ENCODE data around the gene ZNF750. TPM values are rescaled to one million over a fixed set of nuclear protein-coding genes. Genes with fewer than 3 reads are reported as not detected.

The ZNF750 gene
- 0.15 TPM for total RNA-seq
- long read RNA-seq, result 0 reads

DNA sequence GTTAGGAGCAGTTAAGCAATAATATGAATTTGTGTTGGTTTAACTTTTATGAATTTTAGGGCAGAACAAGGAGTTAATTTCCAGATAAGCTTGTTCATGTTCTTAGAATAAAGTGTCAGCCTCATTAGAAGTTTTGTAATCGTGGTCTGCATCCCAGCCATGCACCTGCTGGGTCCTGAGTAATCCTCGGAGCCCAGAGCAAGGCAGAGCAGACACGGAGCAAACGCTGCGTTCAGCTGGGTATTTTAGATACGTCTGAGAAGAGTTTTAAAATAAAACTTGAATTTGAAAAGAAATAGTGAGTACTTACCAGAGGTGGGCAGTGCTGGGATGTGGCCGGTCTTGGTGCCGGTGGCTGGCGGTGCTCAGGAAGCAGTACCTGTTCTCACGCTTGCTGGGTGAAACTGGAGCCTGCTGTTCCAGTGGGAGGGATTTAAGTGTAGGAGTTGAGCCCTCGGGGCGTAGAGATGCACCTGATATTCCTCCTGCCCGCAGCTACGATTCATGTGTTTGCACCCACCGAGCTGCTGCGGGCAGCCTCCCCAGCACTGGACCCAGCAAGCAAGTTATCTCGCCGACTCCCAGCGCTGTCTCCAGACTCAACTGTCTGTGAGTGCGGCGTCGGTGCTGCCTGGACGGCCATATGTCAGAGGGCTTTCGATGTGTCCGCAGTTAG lies at the start of gene ZNF750:
ZNF750 (minus strand) TSS at position 406 of the 676 bp plus-strand sequence. CDS start 7,568 bp downstream, outside the sequence.
- intact Hi-C loops (cut with micrococcal nuclease), result no loop called here

DNA sequence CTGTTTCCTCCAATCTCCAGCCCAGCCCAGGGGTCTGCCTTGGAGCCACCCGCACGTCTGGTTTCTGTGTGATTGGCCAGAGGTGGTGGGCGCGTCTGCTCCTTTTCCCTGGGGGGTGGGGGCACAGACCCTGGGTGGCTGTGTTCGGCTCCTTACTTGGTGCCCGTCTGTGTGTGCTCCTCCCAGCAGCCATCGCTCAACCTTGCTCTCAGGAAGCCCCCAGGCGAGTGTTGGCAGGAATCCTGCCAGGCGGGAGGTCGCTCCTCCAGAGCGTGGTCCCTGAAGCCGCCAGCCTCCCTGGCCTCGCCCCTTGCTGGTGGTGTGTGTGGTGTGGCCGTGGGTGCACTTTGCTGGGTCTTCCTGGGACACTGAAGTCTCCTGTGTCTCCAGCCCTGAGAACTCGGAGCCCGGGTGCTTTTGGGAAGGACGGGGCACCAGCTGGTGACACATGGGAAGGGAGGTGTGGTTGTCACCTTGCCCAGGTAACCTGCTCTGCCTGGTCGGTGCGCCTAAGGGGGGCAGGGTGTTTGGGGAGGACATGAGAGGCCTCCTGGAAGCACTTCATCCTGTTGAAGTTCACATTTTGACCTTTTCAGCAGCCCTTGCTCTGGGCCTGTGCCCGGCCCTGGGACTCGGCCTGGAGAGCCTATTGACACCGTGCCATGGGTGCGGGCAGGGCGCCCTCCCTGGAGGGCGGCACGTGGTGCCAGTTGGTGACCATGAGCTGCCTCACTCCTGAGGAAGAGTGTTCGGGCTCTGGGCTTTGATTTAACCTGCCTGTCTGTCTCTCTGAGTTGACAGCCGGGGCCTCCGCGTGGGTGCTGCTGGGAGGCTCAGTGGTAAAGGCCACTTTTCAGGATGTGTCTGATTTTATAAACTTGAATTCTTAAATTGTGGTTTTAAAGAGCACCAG lies 49.0 kb upstream of the ZNF750 start:
- intact Hi-C loops (cut with micrococcal nuclease), result no loop called here
- DNase-seq, result peak; percentile 87
- ATAC-seq, result peak; percentile 81

More for the DNA sequence above, at the start of gene ZNF750:
- no peak for DNase-seq
- ATAC-seq, result no peak

DNA sequence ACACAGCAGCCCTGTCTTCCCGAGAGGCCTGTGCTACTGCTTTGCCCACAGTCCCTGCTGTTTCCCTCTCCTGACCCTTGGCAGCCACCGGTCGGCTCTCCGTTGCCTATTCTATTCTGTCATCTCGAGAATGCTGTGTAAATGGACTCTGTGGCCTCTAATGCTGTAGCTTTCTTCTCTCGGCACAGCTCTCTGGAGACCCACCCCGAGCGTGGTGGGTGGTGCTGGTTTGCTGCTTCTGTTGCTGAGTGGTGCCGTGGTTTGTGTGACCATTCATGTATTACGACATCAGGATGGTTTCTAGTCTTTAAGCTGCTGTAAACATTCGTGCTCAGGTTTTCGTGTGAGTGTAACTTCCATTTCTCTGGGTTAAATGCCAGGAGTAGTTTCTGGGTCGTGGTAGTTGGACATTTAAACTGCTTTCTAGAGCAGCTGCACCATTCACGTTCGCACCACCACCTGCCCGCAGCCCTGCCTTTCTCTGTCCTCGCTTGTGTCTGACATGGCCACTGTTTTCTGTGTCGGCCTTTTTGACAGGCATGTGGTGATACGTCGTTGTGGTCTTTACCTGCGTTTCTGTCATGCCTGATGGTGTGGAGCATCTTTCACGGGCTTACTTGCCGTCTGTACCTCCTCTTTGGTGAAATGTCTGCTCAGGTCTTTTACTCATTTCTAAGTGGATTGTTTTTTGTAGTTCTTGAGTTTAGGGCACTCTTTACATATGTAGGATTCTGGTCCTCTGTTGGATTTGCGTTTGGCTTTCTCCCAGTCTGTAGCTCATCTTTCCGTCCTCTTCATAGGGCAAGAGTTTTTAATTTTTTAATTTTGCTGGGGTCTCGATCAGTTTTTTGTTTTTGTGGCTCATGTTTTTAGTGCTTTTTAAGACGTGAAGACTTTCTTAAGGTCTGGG lies 47.7 kb upstream of the ZNF750 start:
- ATAC-seq (no peak), DNase-seq (no peak)
- intact Hi-C loops (cut with micrococcal nuclease), result no loop called here

DNA sequence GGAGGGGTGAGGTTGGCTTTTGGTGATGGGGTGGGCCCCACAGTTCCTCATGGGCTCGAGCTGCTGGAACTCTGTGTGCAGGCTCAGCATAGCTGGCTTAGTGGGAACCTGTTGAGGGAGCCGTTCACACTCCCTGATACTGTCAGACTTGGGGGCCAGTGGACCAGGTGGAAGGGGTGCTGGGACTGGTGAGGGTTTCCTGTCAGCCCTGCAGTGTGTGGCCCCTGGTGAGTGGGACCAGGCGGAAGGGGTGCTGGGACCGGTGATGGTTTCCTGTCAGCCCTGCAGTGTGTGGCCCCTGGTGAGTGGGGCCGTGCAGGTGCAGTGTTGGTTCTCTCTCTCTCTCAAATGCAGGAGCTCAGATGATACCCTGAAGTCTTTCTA lies 45.1 kb upstream of the ZNF750 start:
- ATAC-seq (peak; percentile 4), DNase-seq (no peak)
- intact Hi-C loops (cut with micrococcal nuclease), result no loop called here

DNA sequence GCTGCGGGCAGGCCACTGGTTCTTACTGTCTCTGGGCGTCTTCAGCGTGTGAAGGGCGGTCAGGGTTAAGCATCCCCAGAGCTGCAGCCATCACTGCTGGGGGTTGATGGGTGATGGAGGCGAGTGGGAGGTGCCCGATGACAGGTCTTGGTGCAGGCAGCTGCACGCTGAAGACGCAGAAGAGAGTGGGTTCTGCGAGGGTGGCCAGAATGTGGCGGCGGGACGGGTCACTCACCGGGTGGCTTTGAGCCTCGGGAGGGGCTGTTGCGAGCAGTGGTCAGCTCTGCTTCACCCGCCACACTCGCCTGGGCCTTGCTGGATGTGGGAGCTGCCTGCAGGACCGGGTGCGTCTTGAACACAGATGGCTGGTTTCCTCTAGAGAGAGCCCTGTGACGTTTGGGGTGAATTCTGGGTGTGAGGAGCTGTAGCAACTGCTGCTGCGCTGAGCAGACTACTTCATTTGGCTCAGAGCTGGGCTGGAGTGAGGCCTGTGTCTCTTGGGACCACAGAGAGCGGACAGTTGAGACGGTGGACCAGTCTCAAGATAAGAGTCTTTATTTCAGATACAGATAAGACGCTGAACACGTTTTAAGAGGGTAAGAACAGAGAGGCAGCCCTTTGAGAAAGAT lies 44.6 kb upstream of the ZNF750 start:
- ATAC-seq (peak; percentile 47), DNase-seq (peak; percentile 53)
- intact Hi-C loops (cut with micrococcal nuclease), result no loop called here

DNA sequence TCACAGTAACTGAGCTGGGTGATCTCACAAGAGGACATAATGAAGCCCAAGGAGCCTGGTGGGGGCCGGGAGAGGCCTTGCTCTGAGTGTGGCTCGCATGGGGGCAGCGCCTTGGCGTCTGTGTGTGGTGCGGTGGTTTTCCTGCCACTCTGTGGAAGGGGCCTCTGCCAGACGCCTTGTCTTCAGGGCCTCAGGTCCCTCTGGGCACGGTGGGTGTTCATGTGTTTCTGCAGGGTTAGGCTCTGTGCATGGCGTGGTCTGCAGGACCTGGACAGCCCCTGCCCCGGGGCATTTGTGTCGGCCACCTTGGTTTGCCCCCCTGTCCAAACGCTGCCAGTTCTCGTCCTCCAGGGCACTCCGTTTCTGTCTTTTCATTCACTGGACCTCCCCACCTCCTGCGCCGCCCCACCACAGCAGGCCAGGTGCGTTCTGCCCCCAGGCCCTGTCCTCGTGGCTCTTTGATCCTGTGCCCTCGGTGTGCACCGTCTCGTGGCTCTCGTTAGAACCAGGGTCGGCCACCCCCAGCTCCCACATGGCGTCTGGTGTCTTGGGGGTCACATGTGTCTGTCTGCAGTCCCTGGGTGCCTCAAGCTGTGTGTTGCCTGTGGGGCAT lies 43.7 kb upstream of the ZNF750 start:
- ATAC-seq, result no peak
- intact Hi-C loops (cut with micrococcal nuclease), result no loop called here
- DNase-seq, result no peak

DNA sequence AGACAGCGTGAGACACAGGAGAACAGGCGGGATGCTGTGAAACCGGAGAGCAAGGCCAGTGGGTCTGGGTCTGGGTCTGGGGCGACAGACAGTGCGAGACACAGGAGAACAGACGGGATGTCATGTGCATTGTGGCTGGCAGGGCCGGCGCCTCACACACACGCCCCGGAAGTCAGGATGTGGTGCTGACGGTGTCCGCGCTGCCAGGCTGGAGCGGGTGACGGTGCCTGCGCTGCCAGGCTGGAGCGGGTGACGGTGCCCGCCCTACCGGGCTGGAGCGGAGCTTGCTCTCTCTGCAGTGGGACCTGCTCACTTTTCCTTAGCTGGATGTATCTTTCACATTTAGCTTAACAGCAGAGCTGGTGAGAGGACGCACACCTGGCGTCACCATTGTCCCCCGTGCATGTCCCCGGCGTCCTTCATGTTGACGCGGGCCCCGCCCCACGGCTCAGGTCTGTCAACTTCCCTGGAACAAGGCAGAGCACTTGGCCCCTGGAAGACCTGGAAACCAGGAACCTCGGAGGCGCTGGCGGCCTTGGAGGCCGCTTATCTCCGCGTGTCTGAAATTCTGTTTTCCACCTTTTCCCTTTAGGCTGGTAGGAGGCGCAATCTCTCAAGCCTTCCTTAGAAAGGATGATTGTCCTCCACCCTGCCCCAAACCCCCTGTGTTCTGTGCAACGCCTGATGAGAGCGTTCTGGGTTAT lies 43.0 kb upstream of the ZNF750 start:
- intact Hi-C loops (cut with micrococcal nuclease), result no loop called here
- no peak for ATAC-seq
- DNase-seq, result no peak

DNA sequence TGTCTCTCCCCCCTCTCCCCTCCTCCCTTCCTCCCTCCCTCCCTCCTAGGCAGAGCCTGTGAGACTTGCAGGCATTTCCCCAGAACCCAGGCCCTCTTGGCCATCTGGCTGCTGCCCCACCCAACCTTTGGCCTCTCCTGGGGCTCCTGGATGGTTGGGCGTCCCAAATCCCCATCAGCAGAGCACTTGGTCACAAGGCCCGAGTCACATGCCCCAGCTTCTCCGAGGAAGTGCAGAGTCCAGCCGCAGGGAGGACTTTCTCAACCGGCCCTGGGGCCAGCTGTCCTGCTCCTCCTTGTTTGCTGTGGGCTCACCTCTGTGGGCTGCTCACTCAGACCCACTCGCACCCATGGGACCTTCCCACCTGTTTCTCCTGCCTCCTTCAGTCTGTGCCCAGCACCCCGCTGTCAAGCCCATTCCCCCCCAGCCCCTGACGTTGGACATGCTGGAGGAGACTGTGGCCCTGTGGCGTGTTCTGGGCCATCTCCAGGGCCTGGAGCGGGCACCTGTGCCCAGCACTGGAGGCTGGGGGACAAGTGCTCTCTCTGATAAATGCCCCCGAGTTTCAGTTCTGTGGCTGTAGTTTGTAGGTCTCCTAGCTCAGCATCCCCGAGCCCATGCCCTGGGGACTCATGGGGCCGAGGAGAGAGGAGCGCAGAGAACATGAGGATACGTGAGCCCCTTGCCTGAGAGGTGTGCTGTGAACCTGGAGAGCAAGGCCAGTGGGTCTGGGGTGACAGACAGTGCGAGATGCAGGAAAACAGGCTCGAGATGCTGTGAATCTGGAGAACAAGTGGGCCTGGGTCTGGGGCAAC lies 42.3 kb upstream of the ZNF750 start:
- ATAC-seq, result peak; percentile 57
- intact Hi-C loops (cut with micrococcal nuclease), result no loop called here
- peak; percentile 66 for DNase-seq

DNA sequence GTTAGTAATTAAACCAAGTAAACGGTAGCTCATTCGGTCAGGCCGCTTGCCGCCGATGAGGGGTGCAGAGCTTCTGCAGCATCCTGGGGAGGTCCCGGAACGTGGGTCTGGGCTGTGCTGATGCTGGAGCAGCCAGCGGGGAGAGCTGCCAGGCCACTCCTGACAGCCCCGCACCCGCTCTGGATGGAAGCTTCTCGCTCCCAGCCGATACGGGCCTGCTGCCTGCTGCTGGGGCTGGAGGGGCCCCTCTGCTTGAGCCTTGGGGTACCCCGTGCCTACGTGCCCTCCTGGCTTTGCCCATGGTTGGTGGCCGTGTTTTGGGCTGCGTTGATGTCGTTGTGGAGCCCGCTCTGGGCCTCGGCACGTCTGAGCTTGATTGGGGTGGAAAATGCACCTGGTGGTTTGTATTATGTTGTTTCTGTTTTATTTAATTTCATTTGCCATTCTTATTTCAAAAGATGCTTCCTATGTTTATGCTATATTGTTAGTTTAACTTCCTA lies 41.6 kb upstream of the ZNF750 start:
- DNase-seq (no peak), ATAC-seq (no peak)
- intact Hi-C loops (cut with micrococcal nuclease), result no loop called here

DNA sequence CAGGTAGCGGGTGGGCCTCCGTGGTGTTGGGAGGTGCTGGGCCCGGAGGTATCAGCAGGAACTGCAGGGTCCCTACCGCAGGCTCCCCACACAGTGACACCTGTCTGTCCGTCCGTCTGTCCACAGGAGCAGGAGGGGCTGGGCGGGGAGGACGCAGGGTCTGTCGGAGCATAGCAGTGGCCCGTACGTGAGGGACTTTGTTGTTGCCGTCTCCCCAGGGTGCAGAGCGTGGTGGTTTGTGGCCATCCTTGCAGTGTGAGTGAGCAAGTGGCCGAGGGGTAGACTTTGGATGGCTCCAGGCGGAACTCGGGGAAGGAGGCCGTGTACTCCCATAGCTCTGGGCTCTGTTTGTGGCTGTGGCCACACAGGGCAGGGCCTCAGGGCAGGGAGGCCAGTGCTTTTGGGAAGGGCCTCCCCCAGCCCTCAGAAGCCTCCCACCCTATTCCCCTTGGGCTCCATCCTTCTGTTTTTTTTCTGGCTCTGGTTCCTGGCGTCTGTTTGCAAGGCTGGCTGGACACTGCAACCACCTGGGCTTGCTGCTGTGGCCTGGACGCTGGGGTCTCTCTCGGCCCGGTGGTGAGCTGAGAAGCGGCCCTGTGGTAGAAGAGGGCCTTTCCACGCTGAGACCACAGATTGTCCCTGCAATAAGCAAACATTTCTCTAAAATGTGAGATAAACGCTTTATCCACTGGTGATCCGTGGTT lies 41.0 kb upstream of the ZNF750 start:
- DNase-seq (peak; percentile 33), ATAC-seq (no peak)
- intact Hi-C loops (cut with micrococcal nuclease), result no loop called here

DNA sequence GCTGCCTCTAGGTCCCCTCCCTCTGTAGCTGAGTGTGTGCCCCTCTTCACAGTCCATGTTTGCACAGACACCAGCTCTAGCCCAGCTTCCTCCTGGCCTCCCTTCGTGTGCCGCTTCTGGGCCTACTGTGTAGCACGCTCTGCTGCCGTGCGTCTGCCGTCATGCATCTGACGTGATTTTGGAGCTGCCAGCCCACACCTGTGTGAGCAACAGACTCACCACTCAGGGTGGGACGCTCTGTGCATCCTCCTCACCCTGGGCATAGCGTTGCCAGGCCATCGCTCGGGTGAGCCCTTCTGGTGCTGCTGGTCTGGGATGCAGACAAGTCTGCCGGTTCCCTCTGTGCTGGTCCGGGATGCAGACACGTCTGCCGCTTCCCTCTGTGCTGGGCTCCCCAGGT lies 39.4 kb upstream of the ZNF750 start:
- DNase-seq, result peak; percentile 26
- intact Hi-C loops (cut with micrococcal nuclease), result no loop called here
- ATAC-seq, result no peak

DNA sequence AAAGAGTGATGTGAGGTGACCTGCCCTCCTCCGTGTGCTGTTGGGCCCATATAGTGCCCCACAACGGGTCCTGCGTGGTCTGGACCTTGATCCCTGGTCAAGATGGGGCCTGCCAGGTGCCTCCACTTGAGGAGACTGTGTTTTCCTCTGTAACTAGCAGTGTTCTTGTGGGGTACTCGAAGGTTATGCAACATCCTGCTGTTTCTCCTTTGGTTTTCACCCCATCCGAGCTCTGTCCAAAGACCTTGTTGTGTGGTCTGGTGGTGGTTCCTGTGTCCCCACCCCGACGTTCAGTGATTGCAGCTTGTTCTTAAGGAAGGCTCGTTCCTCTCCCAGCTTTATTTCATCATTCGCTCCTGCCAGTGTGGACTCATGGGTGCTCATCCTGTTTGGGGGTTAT lies 38.7 kb upstream of the ZNF750 start:
- DNase-seq (no peak), ATAC-seq (no peak)
- intact Hi-C loops (cut with micrococcal nuclease), result no loop called here

DNA sequence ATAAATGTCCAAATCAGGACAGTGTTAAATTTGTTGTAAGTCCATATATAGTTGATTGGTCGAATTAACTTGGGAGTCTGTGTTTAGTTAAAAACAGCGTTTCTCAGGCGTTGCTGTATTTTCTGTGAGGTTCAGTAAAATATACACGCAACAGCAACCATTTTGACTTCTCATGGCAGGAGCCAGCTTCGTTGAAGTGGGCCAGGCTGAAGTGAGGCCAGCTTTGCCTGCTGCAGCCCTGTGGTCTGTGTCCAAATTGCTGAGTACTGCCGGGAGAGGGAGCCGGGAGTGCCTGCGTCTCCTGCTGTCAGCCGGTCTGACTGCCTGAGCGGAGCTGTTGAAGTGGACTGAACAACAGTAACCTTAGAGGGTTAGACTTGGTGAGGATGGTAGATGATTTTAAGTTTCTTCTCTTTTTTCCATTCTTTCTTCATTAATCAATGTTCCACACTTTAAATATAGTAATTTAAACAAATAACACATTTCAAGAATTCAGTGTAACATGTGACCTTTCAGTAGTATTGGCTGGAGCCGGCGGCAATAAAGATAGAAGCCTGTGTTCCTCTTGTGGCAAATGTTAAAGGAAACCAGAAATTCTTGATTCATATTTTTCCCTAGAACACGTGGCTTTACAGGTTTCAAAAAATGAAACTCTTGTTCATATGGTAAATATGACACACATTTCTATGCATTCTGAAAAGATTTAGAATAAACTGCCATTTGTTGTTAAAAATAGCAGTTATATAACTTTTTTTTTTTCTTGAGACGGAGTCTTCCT lies 37.0 kb upstream of the ZNF750 start:
- peak; percentile 96 for ATAC-seq
- intact Hi-C loops (cut with micrococcal nuclease), result no loop called here

DNA sequence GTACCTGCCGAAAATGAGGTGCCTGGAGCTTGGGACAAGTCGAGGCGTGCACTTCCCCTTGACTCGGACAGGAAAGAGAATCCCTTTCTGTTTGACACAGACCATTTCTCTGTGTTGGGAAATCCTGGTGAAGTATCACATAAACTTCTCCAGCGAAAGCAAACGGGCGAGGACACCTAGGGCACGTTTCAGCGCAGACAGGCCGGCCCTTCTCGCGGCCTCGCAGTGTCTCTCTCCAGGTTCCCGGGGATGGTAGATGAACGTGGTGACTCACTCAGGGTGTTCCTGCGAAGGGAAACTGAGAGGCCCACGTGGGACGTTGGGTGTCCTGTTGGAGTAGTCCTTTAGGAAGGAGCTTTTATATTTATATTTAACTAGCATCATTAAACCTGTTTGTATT lies 36.3 kb upstream of the ZNF750 start:
- intact Hi-C loops (cut with micrococcal nuclease), result no loop called here
- DNase-seq, result peak; percentile 30
- peak; percentile 9 for ATAC-seq

More for the DNA sequence above, 37.0 kb upstream of the ZNF750 start:
- peak; percentile 87 for DNase-seq

DNA sequence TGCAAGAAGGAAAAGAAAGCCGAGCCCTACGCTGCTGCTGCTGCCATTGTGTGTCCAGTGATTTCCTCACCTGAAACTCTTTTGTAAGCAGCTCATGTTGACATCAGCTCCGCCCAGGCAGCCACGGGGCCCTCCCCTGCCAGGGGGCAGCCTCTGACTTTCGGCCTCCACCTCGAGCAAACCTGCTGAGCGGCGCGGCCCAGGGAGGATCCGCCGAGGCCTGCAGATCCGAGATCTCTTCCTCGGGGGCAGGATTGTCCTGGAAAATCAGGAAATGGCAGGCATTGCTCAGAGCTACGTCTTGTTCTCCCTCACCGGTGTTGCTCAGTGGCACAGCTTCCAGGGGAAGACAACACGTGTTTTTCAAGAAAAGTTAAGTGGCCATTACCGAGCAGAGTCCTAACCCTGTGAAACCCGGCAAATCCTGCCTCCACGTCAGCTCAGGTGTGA lies 35.6 kb upstream of the ZNF750 start:
- ATAC-seq (no peak), DNase-seq (peak; percentile 27)
- intact Hi-C loops (cut with micrococcal nuclease), result no loop called here

Data from left ventricle myocardium superior (tissue), 1 donor.